GM12801 (cell line): ENCODE measurements around the gene PAWR.

ENCODE experiments used
- CTCF ChIP-seq: IDR thresholded peaks from one replicate; pipeline ENCODE4 v1.5.1; 2011; ENCODE audit warnings: control low read depth; ENCODE audit not compliant: insufficient read length; ENCODE audit errors: extremely low read depth

PAWR gene

GRCh38 chr12:79535751-79536150 is 155.0 kb downstream of the PAWR start:
- no peak for TF ChIP-seq CTCF
